HUES64 (cell line): Measurements from ENCODE around the gene TCEA2.
"Not testable (repeated sequence)": the region's sequence is repeated elsewhere in the genome, so short reads cannot be mapped to it uniquely, and the experiment has no call there.

Experiments
- H3K27ac ChIP-seq: 2 replicates; pipeline ENCODE4 v1.7.0; 2013; ENCODE audit warnings: low read depth, low read length, inconsistent platforms
- H3K27me3 ChIP-seq: 2 replicates; pipeline ENCODE4 v1.6.1; 2013; ENCODE audit warnings: mild to moderate bottlenecking, low read length; ENCODE audit not compliant: insufficient read depth
- H3K36me3 ChIP-seq: 2 replicates; pipeline ENCODE4 v1.6.1; 2013; ENCODE audit warnings: mild to moderate bottlenecking, low read length; ENCODE audit not compliant: insufficient read depth
- H3K4me1 ChIP-seq: 2 replicates; pipeline ENCODE4 v1.6.1; 2013; ENCODE audit warnings: mild to moderate bottlenecking, low read length, moderate library complexity; ENCODE audit not compliant: insufficient read depth
- H3K4me3 ChIP-seq: 2 replicates; pipeline ENCODE4 v1.5.1; 2013; ENCODE audit warnings: mild to moderate bottlenecking, low read length, moderate library complexity
- H3K9ac ChIP-seq: 2 replicates; pipeline ENCODE4 v1.6.1; 2013; ENCODE audit warnings: mild to moderate bottlenecking, low read depth, low read length
- H3K9me3 ChIP-seq: 2 replicates; pipeline ENCODE4 v1.6.1; 2013; ENCODE audit warnings: low read depth, low read length; ENCODE audit not compliant: insufficient read depth
- whole genome bisulfite sequencing: fragments of 150-250, 120-280 bp; methylation state at CpG from one replicate; pipeline ENCODE4 v1.1.7; 2013; ENCODE audit warnings: missing lambda C conversion rate; 5-methylcytosine and 5-hydroxymethylcytosine counted together

Gene TCEA2

DNA sequence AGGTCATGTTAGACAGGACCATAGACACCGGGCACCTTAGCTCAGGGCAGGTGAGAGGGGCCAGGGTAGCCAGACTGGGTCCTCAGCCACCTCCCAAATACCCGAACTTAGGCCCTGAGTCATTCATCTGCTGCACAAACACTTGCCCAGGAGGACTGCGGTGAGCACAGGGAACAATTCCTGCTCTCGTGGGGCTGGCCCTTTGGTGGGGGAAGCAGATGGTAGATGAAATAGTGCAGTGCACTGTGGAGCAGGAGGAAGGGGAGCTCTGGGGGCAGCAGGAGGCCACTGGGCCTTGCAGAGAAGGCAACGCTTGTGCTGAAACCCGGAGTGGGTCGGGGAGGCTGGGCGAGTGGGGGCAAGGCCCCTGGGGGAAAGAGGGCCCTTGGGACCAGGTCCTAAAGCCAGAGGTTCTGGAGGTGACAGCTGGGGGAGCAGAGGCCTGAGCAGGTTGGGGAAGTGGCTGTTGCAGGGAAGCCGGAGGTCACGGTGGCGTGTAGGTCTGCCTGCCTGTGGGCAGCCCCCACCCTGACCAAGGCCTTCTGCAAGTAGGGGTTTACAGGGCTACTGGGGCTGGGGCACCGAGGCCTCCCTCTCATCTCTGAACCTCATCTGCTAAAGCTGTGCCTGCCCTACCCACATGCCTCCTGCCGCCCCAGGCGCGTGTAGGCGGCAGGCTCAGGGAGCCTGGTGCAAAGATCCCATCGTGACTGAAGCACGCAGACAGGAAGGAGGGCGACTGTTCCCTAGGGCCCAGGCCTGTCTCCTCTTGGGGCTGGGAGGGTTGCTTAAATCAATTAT is 49.0 kb downstream of the TCEA2 start:
- H3K27ac ChIP-seq: no peak overlapping the region
- no peaks in the 10 kb centered on the region for H3K36me3 ChIP-seq
- WGBS: 92% methylated on average over 19 of the region's 19 CpGs
- H3K9ac ChIP-seq: no peak overlapping the region; the same call in 1 of the 2 replicates
- no peaks in the 10 kb centered on the region for H3K9me3 ChIP-seq
- no peaks in the 10 kb centered on the region for H3K27me3 ChIP-seq
- no peaks in the 10 kb centered on the region for H3K4me1 ChIP-seq
- H3K4me3 ChIP-seq: no peak overlapping the region

GRCh38 chr20:64112691-64113443 is 49.9 kb downstream of the TCEA2 start:
- no peak overlapping the region for H3K4me3 ChIP-seq
- H3K36me3 ChIP-seq: no peaks in the 10 kb centered on the region
- 91% methylated on average over 18 of the region's 18 CpGs for WGBS
- no peaks in the 10 kb centered on the region for H3K9me3 ChIP-seq
- H3K27ac ChIP-seq: no peak overlapping the region
- no peak overlapping the region for H3K9ac ChIP-seq
- no peaks in the 10 kb centered on the region for H3K27me3 ChIP-seq
- H3K4me1 ChIP-seq: no peaks in the 10 kb centered on the region

- WGBS: 89% methylated on average over 5 of the region's 6 CpGs
Observed at GRCh38 chr20:64113444-64113775, 50.4 kb downstream of the TCEA2 start.

GRCh38 chr20:64113796-64114355 is 50.9 kb downstream of the TCEA2 start:
- Histone ChIP-seq H3K9me3 (no peaks in the 10 kb centered on the region), H3K27ac (no peak overlapping the region), H3K9ac (no peak overlapping the region), H3K36me3 (no peaks in the 10 kb centered on the region), H3K4me3 (no peak overlapping the region), H3K4me1 (no peaks in the 10 kb centered on the region), H3K27me3 (no peaks in the 10 kb centered on the region)
- WGBS: 92% methylated on average over 13 of the region's 13 CpGs

More at GRCh38 chr20:64113444-64113775, 50.4 kb downstream of the TCEA2 start:
- Histone ChIP-seq H3K4me3 (no peak overlapping the region), H3K27ac (no peak overlapping the region), H3K4me1 (no peaks in the 10 kb centered on the region), H3K36me3 (no peaks in the 10 kb centered on the region), H3K9me3 (no peaks in the 10 kb centered on the region), H3K27me3 (no peaks in the 10 kb centered on the region), H3K9ac (no peak overlapping the region)

- H3K27ac ChIP-seq: no peak overlapping the region
- no peaks in the 10 kb centered on the region for H3K4me1 ChIP-seq
- no peak overlapping the region for H3K9ac ChIP-seq
- H3K36me3 ChIP-seq: no peaks in the 10 kb centered on the region
- no peaks in the 10 kb centered on the region for H3K9me3 ChIP-seq
- H3K27me3 ChIP-seq: no peaks in the 10 kb centered on the region
- 88% methylated on average over 14 of the region's 14 CpGs for WGBS
- no peak overlapping the region for H3K4me3 ChIP-seq
Observed at GRCh38 chr20:64114356-64114971, 51.5 kb downstream of the TCEA2 start.

DNA sequence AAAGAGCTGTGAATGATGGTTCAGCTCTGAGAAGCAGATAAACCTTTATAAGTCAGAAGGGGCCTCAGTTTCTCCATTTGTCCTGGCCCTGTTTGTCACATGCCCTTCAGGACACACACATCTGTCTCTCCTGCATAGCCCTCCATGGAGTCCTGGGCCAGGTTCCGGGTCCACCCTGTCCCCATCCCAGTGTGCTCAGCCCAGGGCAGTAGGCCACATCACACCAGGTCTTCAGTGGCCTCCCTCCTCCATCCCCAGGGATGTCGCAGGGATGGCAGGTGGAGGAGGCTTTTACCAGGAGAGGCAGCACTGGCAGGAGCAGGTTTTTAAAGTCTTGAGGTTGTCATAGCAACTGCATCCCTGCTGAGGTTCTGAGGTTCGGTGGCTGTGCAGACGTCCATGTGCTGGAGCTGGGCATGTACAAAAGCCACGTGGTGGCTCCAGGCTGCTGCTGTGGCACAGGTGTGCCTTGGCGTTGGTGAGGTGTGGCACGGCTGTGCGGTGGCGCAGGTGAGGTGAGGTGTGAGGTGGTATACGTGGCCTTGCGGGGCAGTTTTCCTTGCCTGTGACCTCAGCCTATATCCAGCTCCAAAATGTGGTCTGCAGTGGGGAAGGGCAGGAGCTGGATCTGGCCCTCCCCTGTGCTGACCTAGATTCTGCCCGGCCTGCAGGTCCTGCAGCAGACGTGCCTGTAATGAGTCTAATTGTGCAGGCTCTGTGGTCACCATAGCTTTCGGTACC is 52.3 kb downstream of the TCEA2 start:
- Histone ChIP-seq H3K4me3 (no peak overlapping the region), H3K36me3 (no peaks in the 10 kb centered on the region), H3K9me3 (no peaks in the 10 kb centered on the region), H3K9ac (no peak overlapping the region), H3K27me3 (no peaks in the 10 kb centered on the region), H3K4me1 (no peaks in the 10 kb centered on the region), H3K27ac (no peak overlapping the region)
- 84% methylated on average over 13 of the region's 14 CpGs for WGBS

- Histone ChIP-seq H3K4me3 (no peak overlapping the region), H3K27ac (no peak overlapping the region), H3K36me3 (no peaks in the 10 kb centered on the region), H3K27me3 (no peaks in the 10 kb centered on the region), H3K9me3 (no peaks in the 10 kb centered on the region), H3K9ac (no peak overlapping the region), H3K4me1 (no peaks in the 10 kb centered on the region)
- 94% methylated on average over 21 of the region's 21 CpGs for WGBS
Observed at GRCh38 chr20:64116016-64116415, 53.0 kb downstream of the TCEA2 start.

DNA sequence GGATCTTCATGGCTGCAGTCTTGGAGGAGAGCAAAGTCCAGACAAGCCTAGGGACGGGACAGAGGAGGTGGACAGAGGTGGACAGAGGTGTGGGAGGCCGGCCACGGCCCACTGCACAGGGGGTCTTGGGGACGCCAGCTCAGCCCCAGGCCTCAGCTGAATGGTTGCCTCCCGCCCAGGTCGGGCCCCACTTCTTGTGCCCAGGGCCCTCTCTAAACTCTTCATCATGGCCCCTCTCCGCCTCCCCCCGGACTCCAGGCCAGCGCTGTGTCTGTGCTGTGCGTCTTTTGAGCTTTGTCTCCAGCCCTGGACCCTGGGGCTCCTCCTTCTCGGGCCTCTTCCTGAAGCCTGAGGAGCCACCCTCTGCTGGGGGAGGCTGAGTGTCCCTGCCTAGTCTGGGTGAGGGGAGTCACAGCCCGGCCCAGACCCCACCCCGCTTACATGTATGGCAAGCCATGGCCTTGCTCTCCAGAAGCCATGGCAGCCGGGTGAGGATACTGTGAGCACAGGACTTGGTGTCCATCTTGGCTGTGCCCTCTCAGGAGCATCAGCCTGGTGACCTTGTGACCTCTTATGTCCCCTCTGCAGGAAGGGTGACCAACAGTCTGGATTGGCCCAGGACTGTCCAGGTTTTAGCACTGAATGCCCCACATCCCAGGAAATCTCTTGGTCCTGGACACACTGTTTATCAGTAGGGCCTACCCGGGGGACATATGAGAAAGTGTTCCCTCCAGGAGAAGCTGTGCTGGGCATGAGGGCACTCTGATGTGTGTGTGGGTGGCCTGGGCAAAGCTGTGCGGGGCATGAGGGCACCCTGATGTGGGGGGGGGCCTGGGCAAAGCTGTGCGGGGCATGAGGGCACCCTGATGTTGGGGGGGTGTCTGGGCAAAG is 53.8 kb downstream of the TCEA2 start:
- Histone ChIP-seq H3K27ac (no peak overlapping the region), H3K4me1 (no peaks in the 10 kb centered on the region), H3K36me3 (no peaks in the 10 kb centered on the region), H3K9ac (no peak overlapping the region), H3K4me3 (no peak overlapping the region), H3K9me3 (no peaks in the 10 kb centered on the region), H3K27me3 (no peaks in the 10 kb centered on the region)
- 85% methylated on average over 17 of the region's 17 CpGs for WGBS

DNA sequence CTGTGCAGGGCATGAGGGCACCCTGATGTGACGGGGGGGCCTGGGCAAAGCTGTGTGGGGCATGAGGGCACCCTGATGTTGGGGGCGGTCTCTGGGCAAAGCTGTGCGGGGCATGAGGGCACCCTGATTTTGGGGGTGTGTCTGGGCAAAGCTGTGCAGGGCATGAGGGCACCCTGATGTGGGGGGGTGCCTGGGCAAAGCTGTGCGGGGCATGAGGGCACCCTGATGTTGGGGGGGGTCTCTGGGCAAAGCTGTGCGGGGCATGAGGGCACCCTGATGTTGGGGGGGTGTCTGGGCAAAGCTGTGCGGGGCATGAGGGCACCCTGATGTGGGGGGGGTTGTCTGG is 54.4 kb downstream of the TCEA2 start:
- 92% methylated on average over 2 of the region's 6 CpGs for WGBS
- not testable (repeated sequence) for H3K27ac ChIP-seq, H3K36me3 ChIP-seq, H3K4me1 ChIP-seq, H3K9ac ChIP-seq, H3K4me3 ChIP-seq, H3K9me3 ChIP-seq, H3K27me3 ChIP-seq

DNA sequence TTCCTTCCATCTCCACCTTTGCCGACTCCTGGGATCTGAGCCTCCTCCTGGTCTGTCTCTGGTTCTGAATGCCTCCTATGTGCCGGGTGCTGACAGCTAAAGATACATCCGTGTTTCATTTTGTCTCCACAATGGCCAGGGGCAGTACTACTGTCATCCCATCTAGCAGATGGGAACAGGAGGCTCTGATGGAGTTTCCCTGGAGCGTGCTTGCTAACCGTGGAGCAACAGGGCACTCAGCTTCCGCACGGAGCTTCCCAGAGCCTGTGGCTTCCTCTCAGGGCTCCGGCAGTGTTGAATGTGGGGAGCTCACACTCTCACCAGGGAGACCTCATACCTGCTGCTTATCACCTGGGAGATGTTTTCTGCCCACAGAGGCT is 56.3 kb downstream of the TCEA2 start:
- Histone ChIP-seq H3K9me3 (no peaks in the 10 kb centered on the region), H3K27ac (no peak overlapping the region), H3K9ac (no peak overlapping the region), H3K27me3 (no peaks in the 10 kb centered on the region), H3K4me1 (no peaks in the 10 kb centered on the region), H3K36me3 (no peaks in the 10 kb centered on the region), H3K4me3 (no peak overlapping the region)
- 82% methylated on average over 8 of the region's 8 CpGs for WGBS
